GM12801 (cell line): ENCODE measurements around the gene LDLRAD3.

Experiments used
- TF ChIP-seq, protein P1 (sequence below): IDR thresholded peaks from one replicate; pipeline ENCODE4 v1.5.1; 2011; ENCODE audit warnings: control low read depth; ENCODE audit not compliant: insufficient read length; ENCODE audit errors: extremely low read depth

Gene LDLRAD3

GRCh38 chr11:36104660-36104992 lies 160.8 kb downstream of the LDLRAD3 start:
- TF ChIP-seq, protein P1, sequence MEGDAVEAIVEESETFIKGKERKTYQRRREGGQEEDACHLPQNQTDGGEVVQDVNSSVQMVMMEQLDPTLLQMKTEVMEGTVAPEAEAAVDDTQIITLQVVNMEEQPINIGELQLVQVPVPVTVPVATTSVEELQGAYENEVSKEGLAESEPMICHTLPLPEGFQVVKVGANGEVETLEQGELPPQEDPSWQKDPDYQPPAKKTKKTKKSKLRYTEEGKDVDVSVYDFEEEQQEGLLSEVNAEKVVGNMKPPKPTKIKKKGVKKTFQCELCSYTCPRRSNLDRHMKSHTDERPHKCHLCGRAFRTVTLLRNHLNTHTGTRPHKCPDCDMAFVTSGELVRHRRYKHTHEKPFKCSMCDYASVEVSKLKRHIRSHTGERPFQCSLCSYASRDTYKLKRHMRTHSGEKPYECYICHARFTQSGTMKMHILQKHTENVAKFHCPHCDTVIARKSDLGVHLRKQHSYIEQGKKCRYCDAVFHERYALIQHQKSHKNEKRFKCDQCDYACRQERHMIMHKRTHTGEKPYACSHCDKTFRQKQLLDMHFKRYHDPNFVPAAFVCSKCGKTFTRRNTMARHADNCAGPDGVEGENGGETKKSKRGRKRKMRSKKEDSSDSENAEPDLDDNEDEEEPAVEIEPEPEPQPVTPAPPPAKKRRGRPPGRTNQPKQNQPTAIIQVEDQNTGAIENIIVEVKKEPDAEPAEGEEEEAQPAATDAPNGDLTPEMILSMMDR: no peak

DNA sequence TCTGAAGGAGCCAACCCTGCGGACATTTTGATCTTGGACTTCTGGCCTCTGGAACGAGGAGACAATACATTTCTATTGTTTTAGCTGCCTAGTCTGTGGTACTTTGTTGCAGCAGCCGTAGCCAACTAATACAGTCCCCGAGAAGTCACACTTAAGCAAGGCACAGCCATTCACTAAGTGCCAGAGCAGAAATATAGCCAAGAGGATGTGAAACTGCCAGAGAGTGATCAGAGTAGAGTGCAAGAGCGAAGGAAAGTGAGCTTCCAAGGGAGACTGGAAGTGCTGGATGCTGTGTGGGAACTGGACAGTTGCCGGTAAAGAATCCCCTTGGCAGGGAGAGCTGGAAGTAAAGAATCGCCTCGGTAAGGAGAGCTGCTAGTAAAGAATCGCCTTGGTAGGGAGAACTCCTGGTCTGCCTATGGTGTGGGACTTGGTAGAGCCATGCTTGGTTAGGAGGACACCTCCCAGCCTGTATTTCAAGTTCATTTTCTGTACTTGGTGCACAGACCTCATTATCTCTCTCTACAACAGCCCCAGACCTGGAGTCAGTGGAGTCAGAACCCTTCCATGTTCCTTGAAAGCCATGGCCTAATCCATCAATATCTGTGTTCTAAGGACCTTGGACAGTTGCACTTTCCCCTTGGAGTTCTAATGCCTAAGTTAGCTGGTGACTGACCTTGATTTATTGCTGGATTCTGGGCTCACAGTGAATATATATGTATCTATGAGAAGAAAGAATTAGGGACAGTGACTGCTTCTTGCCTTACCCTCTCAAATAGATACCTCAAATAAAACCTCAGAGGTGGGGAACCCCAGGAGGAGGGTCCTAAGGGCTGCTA lies 162.1 kb downstream of the LDLRAD3 start:
- TF ChIP-seq, protein P1: no peak

GRCh38 chr11:36107547-36107946 lies 163.7 kb downstream of the LDLRAD3 start:
- TF ChIP-seq, protein P1: no peak

DNA sequence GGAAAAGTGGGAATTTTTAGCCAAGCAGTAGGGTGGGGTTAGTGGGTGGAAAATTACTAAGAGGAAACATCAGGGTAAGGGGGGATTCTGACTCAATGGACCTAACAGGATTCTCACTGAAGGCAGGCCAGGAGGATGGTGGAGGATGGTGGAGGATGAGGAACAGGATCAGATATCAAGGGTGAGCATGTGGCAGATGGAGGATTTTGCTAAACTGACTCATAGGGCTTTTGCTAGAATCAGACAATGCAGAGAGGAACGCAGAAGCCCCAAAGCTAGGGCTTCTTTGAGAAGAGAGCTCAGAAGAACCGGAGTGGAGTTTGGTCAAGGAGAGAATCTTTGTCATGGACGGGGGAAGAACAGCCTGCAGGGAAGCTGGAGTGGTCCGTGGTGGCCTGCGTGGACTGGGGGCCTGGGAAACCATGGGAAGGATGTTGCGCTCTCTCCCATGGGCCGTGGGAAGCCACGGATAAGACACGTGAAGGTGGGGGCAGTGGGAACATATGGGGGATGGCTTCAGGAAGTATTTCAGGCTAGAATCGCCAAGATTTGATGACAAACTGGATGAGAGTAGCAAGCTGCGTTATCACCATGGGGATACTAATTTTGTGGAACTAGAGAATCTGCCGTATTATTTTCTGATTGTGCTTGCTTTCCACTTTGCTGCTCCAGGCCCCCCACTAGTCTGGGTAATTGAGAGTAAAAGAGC lies 165.2 kb downstream of the LDLRAD3 start:
- TF ChIP-seq, protein P1: no peak

- TF ChIP-seq, protein P1: no peak
These were observed 165.7 kb downstream of the LDLRAD3 start for GRCh38 chr11:36109590-36109849.

- TF ChIP-seq, protein P1: no peak
These were observed 166.2 kb downstream of the LDLRAD3 start for GRCh38 chr11:36109850-36110606.

GRCh38 chr11:36110668-36111410 lies 167.0 kb downstream of the LDLRAD3 start:
- TF ChIP-seq, protein P1: no peak
